GM19240 (cell line): ENCODE measurements around the gene KIZ.
"Not testable (repeated sequence)": the region's sequence is repeated elsewhere in the genome, so short reads cannot be mapped to it uniquely, and the experiment has no call there.

Experiments used
- DNase-seq: peaks from one replicate; pipeline ENCODE4 v3.0.0; 2011; ENCODE audit warnings: low spot score; ENCODE audit not compliant: insufficient read length

KIZ gene

DNA sequence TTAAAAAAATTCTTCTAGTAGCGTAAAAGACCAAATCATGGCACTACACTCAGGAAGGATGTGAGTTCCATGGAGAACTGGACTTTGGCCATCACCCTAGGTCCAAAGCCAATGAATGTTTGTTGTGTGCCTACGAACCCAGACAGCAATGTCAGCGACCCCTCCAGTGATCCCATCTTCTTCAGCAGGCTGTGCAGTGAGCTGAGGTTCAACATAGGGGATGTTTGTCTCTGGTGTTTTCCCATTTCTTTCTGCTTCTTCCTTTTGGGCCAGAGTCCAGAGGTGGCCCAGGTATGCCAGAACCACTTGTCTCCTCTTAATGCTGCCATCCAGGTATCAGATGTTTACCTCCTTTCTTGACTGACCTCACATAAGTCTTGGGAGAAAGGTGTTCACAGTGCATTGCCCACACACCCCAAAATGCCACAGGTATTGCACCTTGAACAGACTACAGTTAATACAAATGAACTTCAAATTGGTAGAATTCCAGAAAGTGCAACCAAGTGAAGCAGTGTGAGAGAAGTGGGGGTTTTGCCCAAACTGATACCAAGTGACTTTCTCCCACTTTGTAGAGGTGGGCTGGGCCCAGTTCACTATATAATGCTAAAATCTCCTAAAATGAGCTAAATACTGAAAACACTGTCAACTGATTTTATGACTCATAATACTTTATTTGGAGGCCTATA lies 14.1 kb downstream of the KIZ start:
- no peak for DNase-seq

DNA sequence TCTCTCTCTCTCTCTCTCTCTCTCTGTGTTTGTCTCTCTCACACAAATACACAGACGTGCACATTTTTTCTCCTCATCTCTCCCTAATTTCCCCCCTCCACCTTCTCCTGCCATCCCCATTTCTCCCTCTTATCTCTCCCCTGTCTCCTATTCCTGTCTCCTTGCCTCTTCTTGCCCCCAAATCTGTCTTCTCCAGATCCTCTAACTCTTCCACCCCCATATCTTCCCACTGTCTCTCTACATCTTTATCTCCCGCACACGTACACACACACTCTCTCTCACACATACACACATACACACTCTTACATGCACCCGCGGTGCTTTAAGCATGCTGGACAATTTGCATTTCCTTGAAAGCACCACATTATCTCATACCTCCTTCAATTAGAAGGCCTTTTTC lies 15.9 kb downstream of the KIZ start:
- no peak for DNase-seq

DNA sequence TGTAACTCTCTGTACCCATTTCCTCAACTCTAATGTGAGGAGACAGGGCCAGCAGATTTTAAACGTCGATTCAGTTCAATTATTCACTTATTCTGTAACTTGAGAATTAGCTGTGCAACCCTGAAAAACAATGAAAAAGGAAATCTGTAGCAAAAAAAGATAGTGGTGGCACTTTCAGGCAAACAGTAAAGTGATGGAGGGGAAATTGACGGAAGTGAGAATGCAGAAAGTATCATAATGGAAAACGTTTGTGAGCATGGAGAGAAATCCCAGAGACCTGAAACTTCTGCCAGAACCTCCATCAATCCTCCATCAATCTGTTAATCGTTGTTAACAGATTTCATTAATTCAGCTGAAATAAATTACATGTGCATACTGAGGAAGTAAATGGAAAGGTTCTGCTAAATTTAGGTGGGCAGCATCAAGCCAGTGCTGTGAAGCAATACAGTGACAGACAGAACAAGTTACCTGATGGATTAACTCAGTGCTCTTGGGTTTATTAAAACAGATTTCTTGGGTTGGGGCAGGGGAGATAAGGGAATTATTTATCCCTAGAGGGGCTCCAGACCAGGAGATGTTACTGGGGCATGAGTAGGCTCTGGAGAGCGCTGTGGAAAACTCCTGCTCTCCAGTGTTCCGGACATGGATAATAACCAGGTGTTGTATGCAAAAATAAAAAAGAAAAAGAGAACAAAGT lies 17.5 kb downstream of the KIZ start:
- no peak for DNase-seq

DNA sequence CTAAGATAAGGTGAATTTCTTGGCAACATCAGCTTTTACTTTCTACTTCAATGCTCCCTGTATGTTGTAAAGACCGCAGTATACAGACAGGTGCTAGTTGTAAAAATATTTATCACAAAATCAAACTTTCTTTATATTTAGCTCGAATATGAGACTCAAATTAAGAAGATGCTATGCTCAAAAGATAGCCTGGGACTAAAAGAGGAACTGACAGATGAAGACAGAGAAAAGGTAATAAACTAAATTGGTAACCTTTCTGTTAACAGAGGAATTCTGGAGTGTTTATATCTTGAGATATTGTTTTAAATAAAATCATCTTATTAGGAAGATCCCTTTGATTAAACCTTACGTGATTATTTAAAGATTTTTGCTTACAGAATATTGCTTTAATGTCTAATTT lies 19.5 kb downstream of the KIZ start:
- DNase-seq: no peak

DNA sequence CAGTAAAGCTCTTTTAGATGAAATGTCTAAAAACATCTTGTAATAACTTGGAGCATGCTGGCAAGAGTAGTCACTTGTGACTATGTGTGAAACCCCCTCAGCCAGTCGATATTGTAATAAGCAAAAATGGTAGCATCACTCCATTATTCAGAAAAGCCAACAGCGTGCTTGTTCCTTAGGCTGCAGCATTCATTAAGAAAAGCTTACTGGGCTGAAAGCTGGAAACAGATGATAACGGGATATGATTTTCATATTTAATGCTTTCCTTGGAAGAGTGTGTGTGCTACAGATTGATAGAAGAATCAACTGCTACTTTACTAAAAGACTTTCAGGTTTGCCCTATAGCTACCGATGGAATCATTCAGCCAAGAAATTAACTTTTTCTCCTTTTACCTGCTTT lies 20.3 kb downstream of the KIZ start:
- DNase-seq: no peak

DNA sequence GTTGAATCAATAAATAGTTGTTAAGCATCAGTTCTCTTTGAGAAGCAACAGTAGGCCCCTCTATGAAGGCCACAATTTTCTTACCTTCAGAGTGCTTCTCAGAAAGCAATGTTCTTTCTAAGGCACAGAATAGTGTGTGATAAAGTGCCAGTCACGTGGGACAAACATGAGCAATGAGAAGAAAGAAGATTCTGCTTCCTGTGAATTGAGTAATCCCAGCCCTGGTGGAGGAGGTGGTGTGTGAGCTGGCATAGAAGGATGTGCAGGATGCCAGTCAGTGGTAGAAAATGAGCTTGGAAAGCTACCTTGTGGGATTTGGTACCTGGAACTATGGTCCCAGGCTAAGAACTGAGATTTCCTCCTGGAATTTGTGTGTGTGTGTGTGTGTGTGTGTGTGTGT lies 21.7 kb downstream of the KIZ start:
- no peak for DNase-seq

DNA sequence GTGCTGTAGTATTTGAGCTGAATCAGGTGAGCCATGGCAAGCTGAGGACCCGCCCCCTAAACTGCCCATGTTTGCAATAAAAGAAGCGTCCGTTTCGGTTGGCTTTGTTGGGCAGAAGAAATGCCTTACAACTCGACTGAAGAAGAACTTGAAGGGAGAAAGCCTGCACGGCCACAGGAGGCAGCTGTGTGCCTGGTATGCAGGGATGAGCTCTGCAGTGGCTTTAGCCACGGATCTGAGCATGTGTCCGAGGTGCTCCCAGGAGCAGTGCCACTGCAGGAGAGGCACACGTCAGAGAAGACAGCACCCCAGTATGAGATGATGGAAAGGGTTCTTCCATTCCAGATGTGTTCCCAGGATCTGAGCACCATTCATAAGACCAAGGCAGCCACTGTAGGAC lies 23.5 kb downstream of the KIZ start:
- no peak for DNase-seq

DNA sequence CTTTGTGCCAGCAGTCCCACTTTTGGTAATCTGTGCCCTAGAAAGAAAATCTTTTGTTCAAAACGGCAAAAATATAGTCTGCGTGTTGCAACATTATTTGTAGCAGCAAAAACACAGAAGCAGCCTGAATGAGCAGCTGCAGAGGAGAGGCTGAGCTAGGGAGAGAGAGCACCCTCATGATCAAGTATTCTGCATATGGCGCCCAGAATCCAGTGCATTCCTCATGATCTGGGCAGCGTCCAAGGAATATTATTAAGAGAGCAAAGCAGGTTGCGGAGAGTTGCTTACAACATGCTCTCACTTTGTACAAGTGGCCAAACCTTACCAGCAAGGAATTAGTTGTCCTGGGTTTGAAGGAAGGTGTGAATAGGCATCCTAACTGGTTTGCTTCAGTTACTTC lies 25.9 kb downstream of the KIZ start:
- no peak for DNase-seq

DNA sequence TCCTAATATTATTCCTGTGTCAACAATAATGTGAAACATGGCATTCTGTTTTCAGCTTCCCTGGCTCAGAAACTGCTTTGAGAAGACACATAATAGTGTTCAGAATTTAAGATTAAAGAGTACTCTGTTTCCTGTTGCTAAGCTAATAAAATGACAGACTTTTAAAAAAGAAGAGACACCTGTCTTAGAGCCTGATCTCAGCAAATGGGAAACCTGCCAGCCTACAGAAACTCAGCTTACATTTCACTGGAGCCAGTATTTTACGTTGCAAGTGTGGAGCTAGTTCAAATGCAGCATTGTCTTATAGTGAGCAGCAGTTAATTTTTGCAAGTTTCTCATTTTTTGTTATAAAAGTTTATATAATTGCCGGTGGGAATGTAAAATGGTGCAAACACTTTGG lies 28.8 kb downstream of the KIZ start:
- DNase-seq: no peak

DNA sequence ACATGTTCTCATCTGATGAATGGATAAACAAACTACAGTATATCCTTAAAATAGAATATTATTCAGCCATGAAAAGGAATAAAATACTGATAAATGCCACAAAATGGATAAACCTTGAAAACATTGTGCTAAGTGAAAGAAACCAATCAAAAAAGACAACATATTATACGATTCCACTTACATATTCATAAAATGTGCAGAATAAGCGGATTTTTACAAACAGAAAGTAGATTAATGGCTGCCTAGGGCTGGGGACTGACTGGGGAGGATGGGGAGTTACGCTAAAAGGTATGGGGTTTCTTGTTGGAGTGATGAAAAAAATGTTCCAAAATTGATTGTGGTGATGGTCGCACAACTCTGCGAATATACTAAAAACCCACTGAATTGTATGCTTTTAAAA lies 29.4 kb downstream of the KIZ start:
- no peak for DNase-seq

DNA sequence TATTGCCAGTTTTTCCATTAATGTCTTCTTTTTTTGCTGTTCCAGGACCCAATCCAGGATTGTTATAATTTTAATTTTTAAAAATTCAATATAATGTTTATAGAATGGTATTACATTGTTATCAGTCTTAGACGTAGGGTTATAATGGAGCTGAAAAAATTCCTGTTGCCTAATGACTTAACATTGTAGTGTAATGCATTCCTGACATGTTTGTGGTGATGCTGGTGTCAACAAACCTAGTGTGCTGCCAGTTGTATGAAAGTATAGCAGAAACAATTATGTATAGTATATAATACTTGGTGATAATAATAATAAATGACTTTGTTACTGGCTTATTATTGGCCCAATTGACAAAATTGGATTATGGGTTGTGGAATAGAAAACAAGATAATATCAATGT lies 30.4 kb downstream of the KIZ start:
- DNase-seq: no peak

DNA sequence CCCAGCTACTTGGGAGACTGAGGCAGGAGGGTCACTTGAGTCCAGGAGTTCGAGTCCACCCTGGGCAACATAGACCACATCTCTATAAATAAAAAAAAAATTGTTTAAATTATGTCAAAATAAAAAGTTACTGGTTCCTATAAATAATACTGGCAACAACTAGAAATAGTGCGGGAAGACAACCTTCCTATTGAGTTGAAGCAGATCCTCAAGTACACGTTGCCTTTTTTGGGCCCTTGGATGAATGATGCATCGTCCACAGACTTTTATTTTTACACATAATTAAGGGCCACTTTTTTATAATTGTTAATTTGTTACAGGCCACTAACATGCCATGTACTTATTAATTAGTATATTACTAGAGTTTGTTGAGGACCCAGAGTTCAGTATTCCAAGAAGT lies 31.1 kb downstream of the KIZ start:
- DNase-seq: no peak

DNA sequence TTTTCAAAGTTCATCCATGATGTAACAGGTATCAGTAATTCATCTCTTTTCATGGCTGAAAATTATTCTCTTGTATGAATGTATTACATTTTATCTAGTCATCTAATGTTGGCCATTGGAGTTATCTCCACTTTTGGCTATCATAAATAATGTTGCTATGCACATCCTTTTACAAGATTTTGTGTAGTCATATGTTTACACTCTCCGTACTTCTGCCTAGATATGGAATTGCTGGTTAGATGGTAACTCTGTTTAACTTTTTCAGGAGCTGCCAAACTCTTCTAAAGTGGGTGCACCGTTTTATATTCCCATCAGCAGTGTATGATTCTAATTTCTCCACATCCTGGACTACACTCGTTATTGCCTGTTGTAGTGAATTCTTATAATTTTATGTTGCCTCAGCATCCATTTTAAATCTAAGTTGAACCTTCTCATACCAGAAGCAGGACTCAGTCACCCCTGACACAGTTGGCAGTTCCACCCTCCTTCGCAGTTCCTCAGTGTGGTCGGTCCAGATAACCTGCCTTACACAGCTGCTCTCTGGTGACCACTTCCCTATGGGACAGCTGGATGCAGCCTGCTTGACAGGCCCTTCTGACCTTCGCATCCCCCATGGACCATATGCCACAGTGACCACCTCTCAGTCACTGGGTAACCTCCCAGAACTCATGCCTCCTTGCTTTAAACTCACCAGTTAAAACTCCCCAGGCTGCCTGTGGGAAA lies 33.9 kb downstream of the KIZ start:
- no peak for DNase-seq

DNA sequence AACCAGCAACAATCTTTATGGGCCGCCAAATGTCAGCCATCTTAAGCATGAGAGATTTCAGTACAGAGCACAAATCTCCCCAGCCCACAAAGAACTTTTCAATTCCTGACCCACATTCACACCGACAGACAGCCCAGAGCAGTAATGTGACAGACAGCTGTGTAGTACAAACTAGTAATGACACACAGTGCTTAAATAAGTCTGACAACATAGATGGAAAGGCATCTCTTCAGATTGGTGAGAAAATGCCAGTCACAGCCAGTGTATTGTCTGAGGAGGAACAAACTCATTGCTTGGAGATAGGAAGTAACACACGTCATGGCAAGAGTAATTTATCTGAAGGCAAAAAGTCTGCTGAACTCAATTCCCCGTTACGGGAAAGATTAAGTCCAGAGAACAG lies 36.0 kb downstream of the KIZ start:
- no peak for DNase-seq

DNA sequence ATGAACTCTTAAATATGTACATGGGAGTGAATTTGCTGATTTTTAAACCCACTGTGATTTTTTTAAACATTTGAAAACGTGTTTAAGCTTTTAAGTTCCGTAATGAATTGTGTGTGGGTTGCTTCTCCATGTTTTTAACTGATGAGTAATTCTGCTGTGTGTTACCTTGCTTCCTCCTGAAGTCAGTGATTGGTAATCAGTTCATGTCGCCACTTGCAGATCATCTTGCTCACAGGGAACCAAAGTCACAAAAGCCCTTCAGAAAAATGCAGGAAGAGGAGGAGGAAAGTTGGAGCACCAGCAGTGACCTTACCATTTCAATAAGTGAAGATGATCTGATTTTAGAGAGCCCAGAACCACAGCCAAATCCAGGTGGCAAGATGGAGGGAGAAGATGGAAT lies 36.7 kb downstream of the KIZ start:
- DNase-seq: no peak

DNA sequence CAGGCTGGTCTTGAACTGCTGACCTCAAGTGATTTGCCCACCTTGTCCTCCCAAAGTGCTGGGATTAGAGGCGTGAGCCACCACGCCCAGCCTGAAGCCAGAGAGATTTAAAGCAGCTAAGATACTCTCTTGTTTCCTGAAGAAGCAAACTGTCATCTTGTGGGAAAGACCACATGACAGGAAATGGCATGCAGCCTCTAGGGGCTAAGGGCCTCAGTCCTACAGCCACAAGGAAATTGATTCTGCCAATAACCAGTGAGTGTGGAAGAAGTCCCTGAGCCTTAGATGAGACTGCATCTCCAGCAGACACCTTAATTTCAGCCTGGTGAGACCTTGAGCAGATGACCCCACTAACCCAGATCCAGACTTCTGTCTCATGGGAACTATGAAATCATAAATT lies 40.9 kb downstream of the KIZ start:
- no peak for DNase-seq

DNA sequence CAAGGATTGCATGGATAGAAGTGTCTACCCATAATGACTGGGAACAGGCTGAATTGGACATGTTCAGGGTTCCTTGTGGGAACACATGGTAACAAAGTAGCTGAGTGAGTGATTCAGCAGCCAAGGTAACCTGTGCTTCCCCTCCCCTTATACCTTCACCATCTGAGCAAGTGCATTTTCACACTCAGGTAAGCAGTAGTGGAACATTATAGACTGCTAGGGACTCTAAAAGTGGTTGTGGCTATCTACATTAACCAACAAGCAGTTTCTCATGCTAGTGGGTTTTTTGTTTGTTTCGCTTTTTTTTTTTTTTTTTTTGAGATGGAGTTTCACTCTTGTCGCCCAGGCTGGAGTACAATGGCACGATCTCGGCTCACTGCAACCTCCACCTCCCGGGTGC lies 41.4 kb downstream of the KIZ start:
- no peak for DNase-seq

DNA sequence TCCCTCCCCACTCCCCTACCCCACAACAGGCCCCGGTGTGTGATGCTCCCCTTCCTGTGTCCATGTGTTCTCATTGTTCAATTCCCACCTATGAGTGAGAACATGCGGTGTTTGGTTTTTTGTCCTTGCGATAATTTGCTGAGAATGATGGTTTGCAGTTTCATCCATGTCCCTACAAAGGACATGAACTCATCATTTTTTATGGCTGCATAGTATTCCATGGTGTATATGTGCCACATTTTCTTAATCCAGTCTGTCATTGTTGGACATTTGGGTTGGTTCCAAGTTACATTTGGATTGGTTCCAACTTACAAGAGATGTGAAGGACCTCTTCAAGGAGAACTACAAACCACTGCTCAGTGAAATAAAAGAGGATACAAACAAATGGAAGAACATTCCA lies 42.2 kb downstream of the KIZ start:
- DNase-seq: not testable (repeated sequence)

DNA sequence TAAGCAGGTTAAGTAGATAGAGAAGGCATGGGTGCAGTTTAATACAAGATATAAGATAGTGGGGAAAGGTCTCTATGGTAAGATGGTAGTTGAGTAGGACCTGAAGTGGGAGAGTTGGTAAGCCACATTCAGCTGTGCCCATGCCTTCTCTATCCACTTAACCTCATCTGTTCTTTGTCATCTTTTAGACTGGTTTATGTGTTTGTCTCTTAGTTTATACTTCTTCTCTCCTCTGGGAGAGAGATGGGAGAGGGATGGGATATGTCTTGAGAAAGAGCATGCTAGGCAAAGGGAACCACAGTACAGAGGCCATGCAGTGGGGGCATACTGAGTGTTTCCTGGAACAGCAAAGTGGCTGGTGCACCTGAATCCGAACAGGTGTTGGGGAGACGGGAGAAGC lies 46.7 kb downstream of the KIZ start:
- no peak for DNase-seq

DNA sequence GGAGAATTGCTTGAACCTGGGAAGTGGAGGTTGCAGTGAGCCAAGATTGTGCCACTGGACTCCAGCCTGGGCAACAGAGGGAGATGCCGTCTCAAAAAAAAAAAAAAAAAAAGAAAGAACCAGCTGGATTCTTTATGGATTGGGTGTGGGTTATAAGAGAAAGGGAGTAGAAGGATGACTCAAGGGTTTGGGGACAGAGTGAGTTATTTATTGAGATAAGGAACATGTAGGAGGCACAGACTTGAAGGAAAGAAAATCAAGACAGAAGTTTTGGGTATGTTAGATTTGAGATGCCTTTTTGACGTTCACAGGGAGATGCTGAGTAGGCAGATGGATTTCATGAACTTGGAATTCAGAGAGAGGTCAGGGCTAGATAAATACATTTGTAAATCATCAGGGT lies 47.6 kb downstream of the KIZ start:
- DNase-seq: no peak

DNA sequence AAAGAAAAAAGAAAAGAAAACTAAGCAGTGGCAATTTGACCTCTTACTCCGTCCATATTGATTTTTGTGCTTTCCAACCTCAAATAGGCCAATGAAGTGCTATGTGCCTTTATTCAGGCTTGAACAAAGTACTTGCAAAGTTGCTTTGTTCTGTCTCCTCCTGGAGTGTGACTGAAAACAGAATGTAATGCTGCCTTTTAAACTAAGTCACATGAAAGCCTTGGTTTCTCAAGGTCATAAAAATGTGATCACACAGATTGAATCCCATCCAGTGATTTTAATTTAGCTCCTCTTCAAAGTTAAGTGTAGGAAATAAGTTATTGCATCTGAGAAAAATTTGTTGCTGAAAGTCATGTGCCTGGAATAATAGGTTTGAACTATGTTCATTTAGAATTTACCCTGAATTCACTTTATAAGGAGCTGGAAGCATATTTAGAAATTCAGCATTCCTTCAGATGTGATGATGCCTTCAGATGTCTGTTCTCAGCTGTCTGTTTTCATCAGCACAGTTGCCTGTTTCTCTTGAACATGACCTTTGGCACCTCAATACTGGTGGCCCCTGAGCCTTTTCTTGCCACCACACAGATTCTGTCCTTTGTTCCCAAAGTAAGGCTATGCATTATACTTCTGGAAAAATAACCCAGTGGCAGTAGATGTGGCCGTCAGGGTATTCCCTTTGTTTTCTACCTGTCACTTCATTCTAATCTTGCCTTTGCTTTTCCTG lies 48.8 kb downstream of the KIZ start:
- no peak for DNase-seq

DNA sequence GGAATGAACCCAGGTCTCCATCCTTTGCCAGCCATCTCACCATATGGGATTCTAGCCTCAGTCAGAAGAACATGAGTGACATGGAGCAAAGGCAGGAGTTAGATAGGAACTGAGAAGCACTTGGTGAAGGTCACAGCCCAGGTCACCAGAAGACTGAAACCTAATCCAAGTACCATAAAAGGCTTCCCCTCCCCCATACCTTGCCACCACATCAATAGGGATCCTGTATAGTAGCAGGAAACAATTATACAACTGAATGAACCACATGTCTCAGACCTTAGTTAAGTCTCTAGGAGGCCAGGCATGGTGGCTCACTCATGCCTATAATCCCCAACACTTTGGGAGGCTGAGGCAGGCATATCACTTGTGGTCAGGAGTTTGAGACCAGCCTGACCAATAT lies 49.6 kb downstream of the KIZ start:
- DNase-seq: no peak
